ENCODE measurements around the gene POLD4. TPM values are rescaled to one million over a fixed set of nuclear protein-coding genes. Genes with fewer than 3 reads are reported as not detected.

Gene POLD4
- total and polyA plus RNA-seq, 2 of the 13 experiments (the other 11 are each of a cell fraction or from before 2014, with no cell fraction given) = 10.5 to 27.4 TPM

GRCh38 chr11:67355023-67355793 lies 1.9 kb upstream of the POLD4 start (continued):
- TF ChIP-seq PHF5A (CRISPR knock-in tag; IDR thresholded peaks at IDR 0.05; ENCODE audit: low read depth, unreplicated experiment) = no peak
- peak; percentile 54 for TF ChIP-seq AGO2 (optimal IDR thresholded peaks at IDR 0.05; ENCODE audit: low read depth, low read length)
- no peak for TF ChIP-seq HMGXB4 (CRISPR knock-in tag; IDR thresholded peaks at IDR 0.05; ENCODE audit: borderline replicate concordance in 1 of 2, low read depth in 1 of 2)
- TF ChIP-seq FIP1L1 (IDR thresholded peaks at IDR 0.05; ENCODE audit: borderline replicate concordance, insufficient read depth, low read depth, low read length) = no peak
- no peak for TF ChIP-seq GABPB1 (CRISPR knock-in tag; IDR thresholded peaks at IDR 0.05)
- no peak for TF ChIP-seq NR3C1 (CRISPR knock-in tag; IDR thresholded peaks at IDR 0.05)
- no peak for TF ChIP-seq ZNF597 (CRISPR knock-in tag; IDR thresholded peaks at IDR 0.05)
- TF ChIP-seq ZNF576 (CRISPR knock-in tag; IDR thresholded peaks at IDR 0.05) = no peak
- TF ChIP-seq SMAD1 (CRISPR knock-in tag; IDR thresholded peaks at IDR 0.05; ENCODE audit: borderline replicate concordance, low read depth) = no peak
- TF ChIP-seq ZNF143 (CRISPR knock-in tag; IDR thresholded peaks at IDR 0.05) = no peak
- TF ChIP-seq ZNF280D (CRISPR knock-in tag; IDR thresholded peaks at IDR 0.05) = 0 out of 2 replicates have a peak, but pooled peaks have one; percentile 1
- TF ChIP-seq NFE2 (CRISPR knock-in tag; IDR thresholded peaks at IDR 0.05) = no peak
- peak; percentile 67 for TF ChIP-seq ZNF687 (CRISPR knock-in tag; IDR thresholded peaks at IDR 0.05)
- no peak for TF ChIP-seq ZBTB14 (CRISPR knock-in tag; IDR thresholded peaks at IDR 0.05)
- TF ChIP-seq HMGA1 (CRISPR knock-in tag; conservative IDR thresholded peaks at IDR 0.05) = no peak
- TF ChIP-seq ZNF274 (CRISPR knock-in tag; IDR thresholded peaks at IDR 0.05) = no peak
